LNCAP (cell line): ENCODE measurements around the gene SLC25A42.

Experiments used
- TF ChIP-seq, protein P1 (sequence below): fragments of 450-650 bp; IDR thresholded peaks from 2 replicates; pipeline ENCODE4 v1.5.1; 2017; ENCODE audit warnings: mild to moderate bottlenecking

SLC25A42 gene

GRCh38 chr19:19139876-19140229, 76.1 kb downstream of the SLC25A42 start:
- TF ChIP-seq, protein P1, sequence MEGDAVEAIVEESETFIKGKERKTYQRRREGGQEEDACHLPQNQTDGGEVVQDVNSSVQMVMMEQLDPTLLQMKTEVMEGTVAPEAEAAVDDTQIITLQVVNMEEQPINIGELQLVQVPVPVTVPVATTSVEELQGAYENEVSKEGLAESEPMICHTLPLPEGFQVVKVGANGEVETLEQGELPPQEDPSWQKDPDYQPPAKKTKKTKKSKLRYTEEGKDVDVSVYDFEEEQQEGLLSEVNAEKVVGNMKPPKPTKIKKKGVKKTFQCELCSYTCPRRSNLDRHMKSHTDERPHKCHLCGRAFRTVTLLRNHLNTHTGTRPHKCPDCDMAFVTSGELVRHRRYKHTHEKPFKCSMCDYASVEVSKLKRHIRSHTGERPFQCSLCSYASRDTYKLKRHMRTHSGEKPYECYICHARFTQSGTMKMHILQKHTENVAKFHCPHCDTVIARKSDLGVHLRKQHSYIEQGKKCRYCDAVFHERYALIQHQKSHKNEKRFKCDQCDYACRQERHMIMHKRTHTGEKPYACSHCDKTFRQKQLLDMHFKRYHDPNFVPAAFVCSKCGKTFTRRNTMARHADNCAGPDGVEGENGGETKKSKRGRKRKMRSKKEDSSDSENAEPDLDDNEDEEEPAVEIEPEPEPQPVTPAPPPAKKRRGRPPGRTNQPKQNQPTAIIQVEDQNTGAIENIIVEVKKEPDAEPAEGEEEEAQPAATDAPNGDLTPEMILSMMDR = peak; percentile 31

DNA sequence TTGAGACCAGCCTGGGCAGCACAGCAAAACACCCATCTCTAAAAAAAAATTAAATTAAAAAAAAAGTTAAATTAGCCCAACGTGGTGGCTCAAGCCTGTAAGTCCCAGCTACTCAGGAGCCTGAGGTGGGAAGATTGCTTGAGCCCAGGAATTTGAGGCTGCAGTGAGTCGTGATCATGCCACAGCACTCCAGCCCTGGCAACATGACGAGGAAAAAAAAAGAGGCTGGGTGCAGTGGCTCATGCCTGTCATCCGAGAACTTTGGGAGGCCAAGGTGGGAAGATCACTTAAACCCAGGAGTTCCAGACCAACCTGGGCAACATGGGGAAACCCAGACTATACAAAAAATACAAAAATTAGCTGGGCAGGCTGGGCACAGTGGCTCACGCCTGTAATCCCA, 76.7 kb downstream of the SLC25A42 start:
- TF ChIP-seq, protein P1 = no peak

- TF ChIP-seq, protein P1 = no peak
These were observed 78.6 kb downstream of the SLC25A42 start for GRCh38 chr19:19142347-19142746.

DNA sequence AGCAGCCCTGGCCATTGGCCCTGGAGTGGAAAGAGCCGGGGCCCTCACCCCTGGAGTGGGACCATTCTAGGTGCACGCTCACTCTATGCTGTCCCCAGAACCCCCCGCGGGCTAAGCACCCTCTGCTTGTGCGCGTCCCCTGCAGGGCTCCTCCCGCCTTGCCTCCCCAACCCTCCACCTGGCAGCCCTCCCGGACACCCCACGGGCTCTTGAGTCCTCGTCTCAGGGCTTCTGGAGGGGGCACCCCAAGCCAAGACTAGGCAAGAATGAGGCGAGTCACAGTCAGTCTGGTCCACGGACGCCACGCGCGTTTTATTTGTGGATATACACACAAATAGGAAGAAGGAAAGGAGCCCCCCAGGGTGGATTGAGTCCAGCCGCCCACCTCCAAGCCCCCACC, 81.5 kb downstream of the SLC25A42 start:
- TF ChIP-seq, protein P1 = no peak

GRCh38 chr19:19145684-19146608, 82.2 kb downstream of the SLC25A42 start:
- TF ChIP-seq, protein P1 = peak; percentile 95

- TF ChIP-seq, protein P1 = no peak
These were observed 83.1 kb downstream of the SLC25A42 start for GRCh38 chr19:19146865-19147264.

GRCh38 chr19:19147344-19147743, 83.5 kb downstream of the SLC25A42 start:
- TF ChIP-seq, protein P1 = no peak
